K562 (cell line): ENCODE results near the gene HSDL1. TPM values are rescaled to one million over a fixed set of nuclear protein-coding genes. Genes with fewer than 3 reads are reported as not detected.
A peak's percentile ranks its signal among the peaks of the same experiment; 100 is the strongest.

Experiments
- ASH1L ChIP-seq: fragments of 450-650 bp; IDR thresholded peaks from 2 replicates; pipeline ENCODE4 v1.6.1; 2018; ENCODE audit warnings: borderline replicate concordance, mild to moderate bottlenecking, low read depth; ENCODE audit not compliant: partially characterized antibody
- ATF2 ChIP-seq: sonication (generic); formaldehyde crosslinking; IDR thresholded peaks from 2 replicates; pipeline ENCODE4 v1.8.1; 2022; ENCODE audit warnings: missing genetic modification reagents
- BRF2 ChIP-seq: IDR thresholded peaks from 3 replicates; pipeline ENCODE4 v1.6.1; 2011; ENCODE audit warnings: borderline replicate concordance, mild to moderate bottlenecking; ENCODE audit not compliant: insufficient read length, insufficient read depth
- CTBP1 ChIP-seq: fragments of 450-650 bp; IDR thresholded peaks from 2 replicates; pipeline ENCODE4 v1.6.1; 2016; ENCODE audit warnings: borderline replicate concordance
- ELK1 ChIP-seq: sonication (generic); formaldehyde crosslinking; IDR thresholded peaks from 2 replicates; pipeline ENCODE4 v1.8.1; 2022; ENCODE audit warnings: missing genetic modification reagents
- GABPB1 ChIP-seq: sonication (generic); formaldehyde crosslinking; IDR thresholded peaks from 2 replicates; pipeline ENCODE4 v1.8.0; 2022; ENCODE audit warnings: mild to moderate bottlenecking, missing genetic modification reagents
- HLTF ChIP-seq: fragments of 450-650 bp; IDR thresholded peaks from 2 replicates; pipeline ENCODE4 v1.6.1; 2016
- HMGXB4 ChIP-seq: sonication (generic); formaldehyde crosslinking; IDR thresholded peaks from 2 replicates; pipeline ENCODE4 v1.8.1; 2023; ENCODE audit warnings: mild to moderate bottlenecking, missing genetic modification reagents
- HNRNPL ChIP-seq: fragments of 200-400 bp; formaldehyde crosslinking; IDR thresholded peaks from 2 replicates; pipeline ENCODE4 v1.6.1; 2017; ENCODE audit warnings: low read depth, mild to moderate bottlenecking, low read length
- JUND ChIP-seq, 2 experiments: IDR thresholded peaks; 2 replicates in 1 of 2; 3 replicates in 1 of 2; pipeline ENCODE4 v1.6.1; 2011; ENCODE audit warnings: borderline replicate concordance in 2 of 2, low read depth in 2 of 2, low read length in 2 of 2, improper control_type of control experiment in 1 of 2, missing biosample characterization in 1 of 2, missing genetic modification characterization in 1 of 2, missing genetic modification reagents in 1 of 2
- SAFB ChIP-seq: fragments of 200-400 bp; formaldehyde crosslinking; IDR thresholded peaks from 2 replicates; pipeline ENCODE4 v1.6.1; 2017; ENCODE audit warnings: low read depth, low read length, borderline replicate concordance
- SIN3B ChIP-seq: fragments of 450-650 bp; IDR thresholded peaks from 2 replicates; pipeline ENCODE4 v1.6.1; 2017; ENCODE audit warnings: low read depth, mild to moderate bottlenecking, moderate library complexity
- SMAD4 ChIP-seq: fragments of 250-450 bp; sonication (Bioruptor Pico); conservative IDR thresholded peaks from 2 replicates; pipeline ENCODE4 v1.8.0; 2021; ENCODE audit warnings: inconsistent platforms, mild to moderate bottlenecking, moderate library complexity
- TOE1 ChIP-seq, 2 experiments: fragments of 450-650 bp in 1 of 2; sonication (generic) in 1 of 2; formaldehyde crosslinking in 1 of 2; IDR thresholded peaks; 2 replicates each; pipeline versions ENCODE4 v1.7.1 to v1.8.0; 2016 to 2022; ENCODE audit warnings: borderline replicate concordance in 2 of 2, mild to moderate bottlenecking in 2 of 2, antibody characterized with exemption in 1 of 2, inconsistent platforms in 1 of 2, low read depth in 1 of 2, missing genetic modification reagents in 1 of 2, moderate library complexity in 1 of 2
- ZNF239 ChIP-seq: fragments of 250-450 bp; sonication (Bioruptor Pico); IDR thresholded peaks from 2 replicates; pipeline ENCODE4 v1.4.0; 2020; ENCODE audit warnings: mild to moderate bottlenecking
- ZNF354B ChIP-seq: fragments of 250-450 bp; sonication (Bioruptor Pico); IDR thresholded peaks from 2 replicates; pipeline ENCODE4 v1.4.0; 2020
- ZNF551 ChIP-seq: fragments of 250-450 bp; sonication (Bioruptor Pico); IDR thresholded peaks from 2 replicates; pipeline ENCODE4 v1.5.0; 2021; ENCODE audit warnings: mild to moderate bottlenecking, moderate library complexity
- ZNF695 ChIP-seq: fragments of 450-650 bp; formaldehyde crosslinking; IDR thresholded peaks from 2 replicates; pipeline ENCODE4 v1.4.0; 2020; ENCODE audit warnings: mild to moderate bottlenecking, moderate library complexity
- polyA plus RNA-seq, 8 experiments: library from polyadenylated mRNA; depleted of rRNA in 4 of 8; stranded (reverse) in 5 of 8; unstranded in 3 of 8; fragments of >200 nt; fragmentation: Nextera tagmentation in 2 of 8; fragmentation: Illumina TruSeq in 1 of 8; extraction: Ambion mirVana in 2 of 8; extraction: Trizol in 1 of 8; gene quantifications; 2 replicates each; pipeline versions ENCODE4 v1.2.1 to v1.2.3, GENCODE V29; 2011 to 2014; ENCODE audit warnings: inconsistent platforms in 1 of 8, missing spikeins in 1 of 8
- total RNA-seq, 7 experiments: library from RNA; depleted of rRNA in 6 of 7; stranded (reverse); fragments of >200 nt in 6 of 7; fragmentation: Illumina TruSeq in 2 of 7; extraction: Trizol in 2 of 7; gene quantifications; 2 replicates each; pipeline versions ENCODE4 v1.2.1 to v1.2.3, GENCODE V29; 2011 to 2021; ENCODE audit warnings: low replicate concordance in 1 of 7
- TF ChIP-seq, protein P1 (sequence below): fragments of 450-650 bp; IDR thresholded peaks from 2 replicates; pipeline ENCODE4 v1.6.1; 2016; ENCODE audit warnings: borderline replicate concordance

Gene HSDL1
- total and polyA plus RNA-seq, 9 of the 15 experiments (the other 6 are each of a cell fraction or from before 2014, with no cell fraction given), result 14.8 to 41.2 (median 27.7) TPM

- TF ChIP-seq JUND (IDR thresholded peaks at IDR 0.05; ENCODE audit: borderline replicate concordance, low read depth, low read length), result peak; percentile 67; the same call in 1 of the 2 replicates
- no peak; the same call in 2 of the 3 replicates for TF ChIP-seq JUND (tag; IDR thresholded peaks at IDR 0.05; ENCODE audit: borderline replicate concordance, low read depth, low read length)
- TF ChIP-seq SIN3B, result peak; percentile 88
- TF ChIP-seq GABPB1 (CRISPR knock-in tag), result peak; percentile 98
- no peak for TF ChIP-seq BRF2
- TF ChIP-seq ZNF551 (CRISPR knock-in tag), result no peak
- TF ChIP-seq ZNF354B (CRISPR knock-in tag), result no peak
- no peak for TF ChIP-seq ATF2 (CRISPR knock-in tag)
- no peak; the same call in 1 of the 2 replicates for TF ChIP-seq SMAD4 (CRISPR knock-in tag)
- TF ChIP-seq HMGXB4 (CRISPR knock-in tag), result peak; percentile 93
- TF ChIP-seq CTBP1, result peak; percentile 85; the same call in 1 of the 2 replicates
- TF ChIP-seq HNRNPL, result peak; percentile 76; the same call in 1 of the 2 replicates
- TF ChIP-seq SAFB, result no peak
- TF ChIP-seq ZNF695 (CRISPR knock-in tag), result no peak
- TF ChIP-seq TOE1 (IDR thresholded peaks at IDR 0.05; ENCODE audit: borderline replicate concordance), result 0 out of 2 replicates have a peak, but pooled peaks have one; percentile 39
- no peak for TF ChIP-seq TOE1 (CRISPR knock-in tag; IDR thresholded peaks at IDR 0.05; ENCODE audit: borderline replicate concordance, low read depth)
- no peak for TF ChIP-seq ASH1L
- TF ChIP-seq ZNF239 (CRISPR knock-in tag), result no peak
- TF ChIP-seq ELK1, result no peak
- no peak for TF ChIP-seq HLTF
- TF ChIP-seq, protein P1, sequence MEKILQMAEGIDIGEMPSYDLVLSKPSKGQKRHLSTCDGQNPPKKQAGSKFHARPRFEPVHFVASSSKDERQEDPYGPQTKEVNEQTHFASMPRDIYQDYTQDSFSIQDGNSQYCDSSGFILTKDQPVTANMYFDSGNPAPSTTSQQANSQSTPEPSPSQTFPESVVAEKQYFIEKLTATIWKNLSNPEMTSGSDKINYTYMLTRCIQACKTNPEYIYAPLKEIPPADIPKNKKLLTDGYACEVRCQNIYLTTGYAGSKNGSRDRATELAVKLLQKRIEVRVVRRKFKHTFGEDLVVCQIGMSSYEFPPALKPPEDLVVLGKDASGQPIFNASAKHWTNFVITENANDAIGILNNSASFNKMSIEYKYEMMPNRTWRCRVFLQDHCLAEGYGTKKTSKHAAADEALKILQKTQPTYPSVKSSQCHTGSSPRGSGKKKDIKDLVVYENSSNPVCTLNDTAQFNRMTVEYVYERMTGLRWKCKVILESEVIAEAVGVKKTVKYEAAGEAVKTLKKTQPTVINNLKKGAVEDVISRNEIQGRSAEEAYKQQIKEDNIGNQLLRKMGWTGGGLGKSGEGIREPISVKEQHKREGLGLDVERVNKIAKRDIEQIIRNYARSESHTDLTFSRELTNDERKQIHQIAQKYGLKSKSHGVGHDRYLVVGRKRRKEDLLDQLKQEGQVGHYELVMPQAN, result peak; percentile 91
Measured at GRCh38 chr16:84186685-84187437, 41.9 kb upstream of the HSDL1 start, which contains the start of gene TAF1C (continued).
